SK-N-SH (cell line): Measurements from ENCODE around the gene KCNJ15.

ENCODE experiments used
- CTCF ChIP-seq: fragments of 200-600 bp; sonication (generic); IDR thresholded peaks from 2 replicates; pipeline ENCODE4 v1.6.1; 2017; ENCODE audit warnings: antibody characterized with exemption, mild to moderate bottlenecking, moderate library complexity
- EZH2phosphoT487 ChIP-seq: fragments of 200-600 bp; sonication (generic); IDR thresholded peaks from 2 replicates; pipeline ENCODE4 v1.6.1; 2017; ENCODE audit warnings: low read depth, mixed run types, mild to moderate bottlenecking, antibody characterized with exemption, moderate library complexity, borderline replicate concordance
- JUND ChIP-seq: IDR thresholded peaks from 2 replicates; pipeline ENCODE4 v1.4.0; 2012
- NRF1 ChIP-seq: IDR thresholded peaks from 2 replicates; pipeline ENCODE4 v1.6.1; 2012; ENCODE audit warnings: low read depth, mild to moderate bottlenecking, low read length
- SMC3 ChIP-seq: IDR thresholded peaks from 2 replicates; pipeline ENCODE4 v1.6.1; 2012; ENCODE audit warnings: low read depth, low read length, improper control_type of control experiment

- TF ChIP-seq CTCF (no peak), EZH2phosphoT487 (no peak), JUND (no peak), NRF1 (no peak), SMC3 (no peak)
Observed at GRCh38 chr21:38280867-38281266, 24.1 kb downstream of the KCNJ15 start.
